ENCODE measurements around the gene SH2D2A. TPM values are rescaled to one million over a fixed set of nuclear protein-coding genes. Genes with fewer than 3 reads are reported as not detected.
A peak's percentile ranks its signal among the peaks of the same experiment; 100 is the strongest.

The SH2D2A gene
- polyA plus RNA-seq, 1 of the 3 experiments (the other 2 are of a cell fraction): not detected

- no peaks in the 10 kb centered on the region for H3K79me2 ChIP-seq (ENCODE audit: insufficient read depth)
- no peaks in the 10 kb centered on the region for H3K9me3 ChIP-seq
- H3K27ac ChIP-seq (ENCODE audit: low read depth in 2 of 2, low read length in 1 of 2): peak overlapping the region in 1 of 2 experiments; percentile 94; a peak in 2 of 4 replicates
- no peak overlapping the region for H3K4me2 ChIP-seq
- ChIA-PET POLR2A (interaction anchor here (0.6 to 1.9 kb wide), 9 partner anchors 8 to 79 kb away, joined by 3 to 18 read pairs (median 3); partner anchors contain the start of gene NTRK1), CTCF (interaction anchor here (0.8 to 18.0 kb wide), 11 partner anchors 8 to 146 kb away, joined by 3 to 566 read pairs (median 5); partner anchors contain the start of gene NTRK1)
- peaks cover 6% of the 10 kb centered on the region; the same call in 1 of the 2 replicates for H3K27me3 ChIP-seq (ENCODE audit: insufficient read depth)
- H3K9me2 ChIP-seq: no peaks in the 10 kb centered on the region
- H3K9ac ChIP-seq: no peak overlapping the region
- H3K4me3 ChIP-seq (ENCODE audit: low read depth in 2 of 2, low read length in 1 of 2): no peak overlapping the region
- DNase-seq: peak; percentile 96
- TF ChIP-seq SMC3 (IDR thresholded peaks at IDR 0.05; ENCODE audit: low read depth, low read length) (no peak; the same call in 1 of the 2 replicates), TEAD4 (IDR thresholded peaks at IDR 0.05; ENCODE audit: borderline replicate concordance, insufficient read depth) (no peak), RCOR1 (IDR thresholded peaks at IDR 0.05; ENCODE audit: low read length) (peak; percentile 85), POLR2AphosphoS5 (IDR thresholded peaks at IDR 0.05; ENCODE audit: low read depth, low read length) (no peak), PBX3 (IDR thresholded peaks at IDR 0.05) (0 out of 2 replicates have a peak, but pooled peaks have one; percentile 19), GATA2 (CRISPR knock-in tag; IDR thresholded peaks at IDR 0.05) (peak; percentile 84), EP300 (IDR thresholded peaks at IDR 0.05; ENCODE audit: borderline replicate concordance in 1 of 2, low read depth in 1 of 2, low read length in 1 of 2) (peak in 1 of 2 experiments; percentile 88; a peak in 2 of 4 replicates), MXI1 (IDR thresholded peaks at IDR 0.05; ENCODE audit: low read depth, low read length) (peak; percentile 77), CHD2 (IDR thresholded peaks at IDR 0.05; ENCODE audit: low read length, partially characterized antibody) (peak; percentile 87), RAD21 (IDR thresholded peaks at IDR 0.05; ENCODE audit: low read length) (peak; percentile 0; the same call in 1 of the 2 replicates), FOXJ3 (CRISPR knock-in tag; IDR thresholded peaks at IDR 0.05) (peak; percentile 86), TCF12 (IDR thresholded peaks at IDR 0.05) (peak; percentile 66), NFIC (IDR thresholded peaks at IDR 0.05; ENCODE audit: borderline replicate concordance) (peak; percentile 86; the same call in 1 of the 2 replicates), REST (IDR thresholded peaks at IDR 0.05; ENCODE audit: low read depth, low read length) (peak; percentile 7; the same call in 1 of the 2 replicates), GABPA (IDR thresholded peaks at IDR 0.05; ENCODE audit: low read depth) (no peak), NRF1 (IDR thresholded peaks at IDR 0.05; ENCODE audit: low read depth, low read length) (peak; percentile 33; the same call in 1 of the 2 replicates)
- H3K4me1 ChIP-seq (ENCODE audit: control insufficient read depth in 1 of 2, insufficient read depth in 2 of 2, low read depth in 1 of 2, low read length in 1 of 2): peaks cover 0 to 45% of the 10 kb centered on the region in 2 experiments; a peak in 3 of 4 replicates
- no peak overlapping the region for H2AFZ ChIP-seq (ENCODE audit: low read depth)
- no peaks in the 10 kb centered on the region for H4K20me1 ChIP-seq (ENCODE audit: insufficient read depth)
- 29% methylated on average over 5 of the region's 9 CpGs for WGBS (ENCODE audit: low lambda C conversion rate)
- H3K36me3 ChIP-seq (replicated peaks in 1 of 2; ENCODE audit: control insufficient read depth in 1 of 2, insufficient read depth in 2 of 2, low read length in 1 of 2): no peaks in the 10 kb centered on the region
- H3F3A ChIP-seq (replicated peaks; ENCODE audit: insufficient read depth): no peaks in the 10 kb centered on the region
These were observed 35.8 kb upstream of the SH2D2A start for GRCh38 chr1:156852418-156852874.
